Measurements from ENCODE around the gene SDR42E1.

Gene SDR42E1

DNA sequence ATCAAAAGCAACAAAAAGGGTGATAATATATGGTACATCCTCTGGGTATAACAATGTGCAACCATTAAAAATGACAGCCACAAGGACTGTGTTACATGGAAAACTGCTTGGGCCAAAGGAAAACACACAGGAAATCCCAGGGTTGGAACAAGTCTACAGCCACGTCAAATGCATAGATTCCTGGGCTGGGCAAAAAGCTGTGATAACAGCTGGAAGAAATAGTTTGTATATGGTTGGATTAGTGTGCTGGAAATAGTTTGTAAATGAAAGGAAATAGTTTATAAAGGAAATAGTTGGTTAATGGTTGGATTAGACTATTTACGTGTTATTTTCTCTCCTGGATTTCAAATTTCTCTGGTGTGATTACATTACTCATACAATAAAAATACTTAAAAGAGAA lies 26.4 kb upstream of the SDR42E1 start:
- H3K9me2 ChIP-seq (replicated peaks; ENCODE audit: low read depth, low read length) = no peaks in the 10 kb centered on the region
- no peak overlapping the region for H3K9ac ChIP-seq (ENCODE audit: low read depth, low read length, poor library complexity, severe bottlenecking)
- H3K36me3 ChIP-seq (ENCODE audit: insufficient read depth, low read length) = no peaks in the 10 kb centered on the region
- H2AFZ ChIP-seq (ENCODE audit: low read length) = no peak overlapping the region
- no peaks in the 10 kb centered on the region for H3K9me3 ChIP-seq (ENCODE audit: insufficient read depth, low read depth, low read length)
- no peaks in the 10 kb centered on the region for H3F3A ChIP-seq (ENCODE audit: low read depth)
- no peaks in the 10 kb centered on the region for H3K27me3 ChIP-seq (ENCODE audit: insufficient read depth, low read length, poor library complexity, severe bottlenecking)
- no peak overlapping the region for H3K4me2 ChIP-seq (ENCODE audit: low read depth, low read length, poor library complexity, severe bottlenecking)
- no peaks in the 10 kb centered on the region for H3K79me2 ChIP-seq (ENCODE audit: insufficient read depth, low read length)
- no peak overlapping the region for H3K4me3 ChIP-seq (ENCODE audit: low read length, poor library complexity, severe bottlenecking)
- H3K4me1 ChIP-seq (ENCODE audit: insufficient read depth, low read length, poor library complexity, severe bottlenecking) = no peaks in the 10 kb centered on the region
- no peaks in the 10 kb centered on the region for H4K20me1 ChIP-seq (ENCODE audit: insufficient read depth, low read length, poor library complexity, severe bottlenecking)
- TF ChIP-seq EZH2phosphoT487 (IDR thresholded peaks at IDR 0.05; ENCODE audit: borderline replicate concordance) (no peak), CTCF (conservative IDR thresholded peaks at IDR 0.05; ENCODE audit: low read length) (no peak)

GRCh38 chr16:82037251-82037650 lies 26.0 kb upstream of the SDR42E1 start:
- TF ChIP-seq EZH2phosphoT487 (IDR thresholded peaks at IDR 0.05; ENCODE audit: borderline replicate concordance) (no peak), CTCF (conservative IDR thresholded peaks at IDR 0.05; ENCODE audit: low read length) (no peak)
- Histone ChIP-seq H3K4me1 (ENCODE audit: insufficient read depth, low read length, poor library complexity, severe bottlenecking) (no peaks in the 10 kb centered on the region), H3K9ac (ENCODE audit: low read depth, low read length, poor library complexity, severe bottlenecking) (no peak overlapping the region), H3K4me2 (ENCODE audit: low read depth, low read length, poor library complexity, severe bottlenecking) (no peak overlapping the region), H3K36me3 (ENCODE audit: insufficient read depth, low read length) (no peaks in the 10 kb centered on the region), H3K27me3 (ENCODE audit: insufficient read depth, low read length, poor library complexity, severe bottlenecking) (no peaks in the 10 kb centered on the region), H4K20me1 (ENCODE audit: insufficient read depth, low read length, poor library complexity, severe bottlenecking) (no peaks in the 10 kb centered on the region), H3F3A (ENCODE audit: low read depth) (no peaks in the 10 kb centered on the region), H3K9me2 (replicated peaks; ENCODE audit: low read depth, low read length) (no peaks in the 10 kb centered on the region), H2AFZ (ENCODE audit: low read length) (no peak overlapping the region), H3K9me3 (ENCODE audit: insufficient read depth, low read depth, low read length) (no peaks in the 10 kb centered on the region), H3K4me3 (ENCODE audit: low read length, poor library complexity, severe bottlenecking) (no peak overlapping the region), H3K79me2 (ENCODE audit: insufficient read depth, low read length) (no peaks in the 10 kb centered on the region)

- Histone ChIP-seq H3K27me3 (ENCODE audit: insufficient read depth, low read length, poor library complexity, severe bottlenecking) (no peaks in the 10 kb centered on the region), H3K9me3 (ENCODE audit: insufficient read depth, low read depth, low read length) (no peaks in the 10 kb centered on the region), H3K4me3 (ENCODE audit: low read length, poor library complexity, severe bottlenecking) (no peak within 1 kb of the TSS), H3K36me3 (ENCODE audit: insufficient read depth, low read length) (no peaks in the 10 kb centered on the region), H3K4me1 (ENCODE audit: insufficient read depth, low read length, poor library complexity, severe bottlenecking) (no peaks in the 10 kb centered on the region), H3F3A (ENCODE audit: low read depth) (no peaks in the 10 kb centered on the region), H2AFZ (ENCODE audit: low read length) (no peak within 1 kb of the TSS), H3K79me2 (ENCODE audit: insufficient read depth, low read length) (no peaks in the 10 kb centered on the region), H3K4me2 (ENCODE audit: low read depth, low read length, poor library complexity, severe bottlenecking) (no peak within 1 kb of the TSS), H4K20me1 (ENCODE audit: insufficient read depth, low read length, poor library complexity, severe bottlenecking) (no peaks in the 10 kb centered on the region), H3K9me2 (replicated peaks; ENCODE audit: low read depth, low read length) (no peaks in the 10 kb centered on the region), H3K9ac (ENCODE audit: low read depth, low read length, poor library complexity, severe bottlenecking) (no peak within 1 kb of the TSS)
- no peak for TF ChIP-seq EZH2phosphoT487 (IDR thresholded peaks at IDR 0.05; ENCODE audit: borderline replicate concordance)
These were observed 23.8 kb upstream of the SDR42E1 start, which contains the start of gene HSD17B2 for GRCh38 chr16:82034981-82035612. Gene HSD17B2 (plus strand): TSS chr16:82035253. CDS start chr16:82035425, 172 bp downstream.
